Urothelium cell line (cell line): ENCODE measurements around the gene MED23.
A peak's percentile ranks its signal among the peaks of the same experiment; 100 is the strongest.

Source experiments
- DNase-seq: peaks from one replicate; pipeline ENCODE4 v3.0.0; 2011; ENCODE audit warnings: low spot score, mixed read lengths
- FAIRE-seq: peaks from 2 replicates; lab custom pipeline; 2011; peaks lifted over from hg19 to GRCh38; lab: Jason Lieb, UNC

The MED23 gene

GRCh38 chr6:131642987-131643611 is 15.1 kb upstream of the MED23 start:
- FAIRE-seq (no peak), DNase-seq (no peak)

GRCh38 chr6:131642565-131642964 is 14.5 kb upstream of the MED23 start:
- no peak for FAIRE-seq
- no peak for DNase-seq

GRCh38 chr6:131641554-131641953 is 13.5 kb upstream of the MED23 start:
- DNase-seq = no peak
- FAIRE-seq = no peak

- DNase-seq (no peak), FAIRE-seq (no peak)
These were observed 12.5 kb upstream of the MED23 start for GRCh38 chr6:131640576-131640975.

GRCh38 chr6:131640100-131640499 is 12.1 kb upstream of the MED23 start:
- DNase-seq (no peak), FAIRE-seq (no peak)

GRCh38 chr6:131638013-131638412 is 10.0 kb upstream of the MED23 start:
- DNase-seq = no peak
- FAIRE-seq = no peak

GRCh38 chr6:131636880-131637792 is 9.1 kb upstream of the MED23 start, which contains the start of gene ENPP3:
Gene ENPP3 (plus strand): TSS chr6:131637302. CDS start chr6:131637385, 83 bp downstream.
- DNase-seq (no peak), FAIRE-seq (no peak)

- FAIRE-seq = no peak
- no peak for DNase-seq
These were observed 7.6 kb upstream of the MED23 start for GRCh38 chr6:131635384-131636340.

GRCh38 chr6:131631625-131632289 is 3.7 kb upstream of the MED23 start:
- DNase-seq = no peak

GRCh38 chr6:131629651-131630050 is 1.6 kb upstream of the MED23 start:
- no peak for FAIRE-seq
- no peak for DNase-seq

More at GRCh38 chr6:131631625-131632289, 3.7 kb upstream of the MED23 start:
- no peak for FAIRE-seq

- FAIRE-seq = no peak
These were observed 684 bp upstream of the MED23 start for GRCh38 chr6:131628726-131629125.

GRCh38 chr6:131615275-131615674 is 12.8 kb downstream of the MED23 start:
- no peak for FAIRE-seq
- DNase-seq = no peak

More at GRCh38 chr6:131628726-131629125, 684 bp upstream of the MED23 start:
- no peak for DNase-seq

- FAIRE-seq (no peak), DNase-seq (no peak)
These were observed 14.6 kb downstream of the MED23 start for GRCh38 chr6:131613296-131613925.

- DNase-seq = no peak
- FAIRE-seq = no peak
These were observed 25.2 kb downstream of the MED23 start for GRCh38 chr6:131602781-131603312.

- DNase-seq (no peak), FAIRE-seq (no peak)
These were observed 27.3 kb downstream of the MED23 start for GRCh38 chr6:131600716-131601115.

GRCh38 chr6:131597446-131597845 is 30.6 kb downstream of the MED23 start:
- no peak for FAIRE-seq
- peak; percentile 4 for DNase-seq

GRCh38 chr6:131594074-131594473 is 34.0 kb downstream of the MED23 start:
- FAIRE-seq (no peak), DNase-seq (no peak)

- DNase-seq (no peak), FAIRE-seq (no peak)
These were observed 35.1 kb downstream of the MED23 start for GRCh38 chr6:131592935-131593334.

- FAIRE-seq (no peak), DNase-seq (no peak)
These were observed 39.4 kb downstream of the MED23 start for GRCh38 chr6:131588643-131589042.

- FAIRE-seq (no peak), DNase-seq (no peak)
These were observed 40.1 kb downstream of the MED23 start for GRCh38 chr6:131587909-131588308.
